Activated CD8-positive, alpha-beta T cell treated with anti-CD3 and anti-CD28 coated beads for 36 hours (primary cell): ENCODE measurements around the gene AIF1L. TPM values are rescaled to one million over a fixed set of nuclear protein-coding genes. Genes with fewer than 3 reads are reported as not detected.

ENCODE experiments used
- ATAC-seq: fragments of 200-7000 bp; cut with Tn5 transposase; one replicate; pipeline ENCODE4 v1.10.0; 2021; ENCODE audit warnings: mild to moderate bottlenecking, moderate library complexity
- CTCF ChIA-PET: fragments of 350-600 bp; sonication (Branson Sonifier 250); formaldehyde crosslinking; loops from one replicate; lab custom pipeline; 2021; ENCODE audit warnings: antibody characterized with exemption; lab: Charles Lee
- POLR2A ChIA-PET: fragments of 350-600 bp; sonication (Branson Sonifier 250); formaldehyde crosslinking; loops from one replicate; lab custom pipeline; 2021; ENCODE audit warnings: antibody characterized with exemption; lab: Charles Lee
- DNase-seq: peaks from one replicate; pipeline ENCODE4 v3.0.0-alpha.2; 2020
- H3K27ac Mint-ChIP-seq: one replicate; pipeline ENCODE4 v1.8.0; 2021; ENCODE audit warnings: mild to moderate bottlenecking, mixed read lengths
- H3K27me3 Mint-ChIP-seq: one replicate; pipeline ENCODE4 v1.8.0; 2021; ENCODE audit warnings: mixed read lengths
- H3K36me3 Mint-ChIP-seq: one replicate; pipeline ENCODE4 v1.8.0; 2021; ENCODE audit warnings: low read depth, mixed read lengths
- H3K4me1 Mint-ChIP-seq: one replicate; pipeline ENCODE4 v1.8.0; 2021; ENCODE audit warnings: low read depth, mixed read lengths
- H3K4me3 Mint-ChIP-seq: one replicate; pipeline ENCODE4 v1.8.0; 2021; ENCODE audit warnings: mild to moderate bottlenecking, moderate library complexity, mixed read lengths
- H3K9me3 Mint-ChIP-seq: one replicate; pipeline ENCODE4 v1.8.0; 2021; ENCODE audit warnings: mixed read lengths
- intact Hi-C: fragments of 100-400 bp; cut with micrococcal nuclease; formaldehyde crosslinking; loops from one replicate; pipeline ENCODE4 v1.10.0; 2022
- total RNA-seq, 2 experiments: library from RNA; stranded (reverse); gene quantifications; one replicate each; pipeline ENCODE4 v1.2.3, GENCODE V29; 2021
- TF ChIP-seq, protein P1 (sequence below): fragments of 200-600 bp; IDR thresholded peaks from one replicate; pipeline ENCODE4 v1.8.0; 2022; ENCODE audit warnings: antibody characterized with exemption, mild to moderate bottlenecking

The AIF1L gene
- total RNA-seq, 2 experiments from 2014 or later: 0.72 to 1.9 TPM

DNA sequence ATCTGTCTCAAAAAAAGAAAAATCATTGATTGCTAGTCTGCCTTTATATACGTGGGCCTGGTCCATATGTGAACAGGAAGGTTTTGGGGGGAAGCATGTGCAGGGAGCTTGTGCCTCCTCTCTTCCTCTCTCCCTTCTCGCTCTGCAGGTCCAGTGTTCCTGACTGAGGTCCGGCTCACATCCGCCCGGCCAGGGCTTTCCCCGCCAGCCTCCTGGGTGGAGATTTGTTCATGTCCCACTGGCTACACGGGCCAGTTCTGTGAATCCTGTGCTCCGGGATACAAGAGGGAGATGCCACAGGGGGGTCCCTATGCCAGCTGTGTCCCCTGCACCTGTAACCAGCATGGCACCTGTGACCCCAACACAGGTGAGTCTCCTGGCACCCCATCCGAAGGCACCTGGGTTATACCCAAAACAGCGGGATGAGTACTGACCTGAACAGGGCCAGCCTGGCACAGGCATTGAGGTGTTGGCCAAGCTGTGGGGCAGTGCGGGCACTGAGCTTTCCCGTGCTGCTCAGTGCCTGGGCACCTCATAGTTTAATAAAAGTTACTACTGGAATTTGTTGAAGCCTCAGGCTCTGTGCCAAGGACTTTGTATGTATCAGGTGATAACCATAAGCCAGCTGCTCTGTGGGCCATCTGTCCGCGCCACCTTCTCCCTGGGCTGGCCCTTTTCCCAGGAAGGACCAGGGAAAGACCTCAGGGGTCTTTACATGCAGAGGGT lies 39.4 kb upstream of the AIF1L start:
- TF ChIP-seq, protein P1, sequence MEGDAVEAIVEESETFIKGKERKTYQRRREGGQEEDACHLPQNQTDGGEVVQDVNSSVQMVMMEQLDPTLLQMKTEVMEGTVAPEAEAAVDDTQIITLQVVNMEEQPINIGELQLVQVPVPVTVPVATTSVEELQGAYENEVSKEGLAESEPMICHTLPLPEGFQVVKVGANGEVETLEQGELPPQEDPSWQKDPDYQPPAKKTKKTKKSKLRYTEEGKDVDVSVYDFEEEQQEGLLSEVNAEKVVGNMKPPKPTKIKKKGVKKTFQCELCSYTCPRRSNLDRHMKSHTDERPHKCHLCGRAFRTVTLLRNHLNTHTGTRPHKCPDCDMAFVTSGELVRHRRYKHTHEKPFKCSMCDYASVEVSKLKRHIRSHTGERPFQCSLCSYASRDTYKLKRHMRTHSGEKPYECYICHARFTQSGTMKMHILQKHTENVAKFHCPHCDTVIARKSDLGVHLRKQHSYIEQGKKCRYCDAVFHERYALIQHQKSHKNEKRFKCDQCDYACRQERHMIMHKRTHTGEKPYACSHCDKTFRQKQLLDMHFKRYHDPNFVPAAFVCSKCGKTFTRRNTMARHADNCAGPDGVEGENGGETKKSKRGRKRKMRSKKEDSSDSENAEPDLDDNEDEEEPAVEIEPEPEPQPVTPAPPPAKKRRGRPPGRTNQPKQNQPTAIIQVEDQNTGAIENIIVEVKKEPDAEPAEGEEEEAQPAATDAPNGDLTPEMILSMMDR: no peak
- ChIA-PET CTCF (interaction anchor here (0.6 to 3.6 kb wide), 16 partner anchors 10 to 279 kb away, joined by 3 to 26 read pairs (median 4); no protein-coding TSS in a partner anchor), POLR2A (no interaction called here)
- no peaks in the 10 kb centered on the region for H3K27me3 Mint-ChIP-seq
- ATAC-seq (no peak), DNase-seq (no peak)
- H3K4me3 Mint-ChIP-seq: no peak overlapping the region
- intact Hi-C loops: loop anchor here (5.0 kb wide), 1 partner anchor 280 kb away; no protein-coding TSS in a partner anchor
- H3K36me3 Mint-ChIP-seq: no peaks in the 10 kb centered on the region
- no peaks in the 10 kb centered on the region for H3K9me3 Mint-ChIP-seq
- no peak overlapping the region for H3K27ac Mint-ChIP-seq
- no peaks in the 10 kb centered on the region for H3K4me1 Mint-ChIP-seq

- POLR2A ChIA-PET: no interaction called here
- CTCF ChIA-PET: interaction anchor here (0.9 to 1.2 kb wide), 2 partner anchors 15 to 289 kb away, joined by 3 read pairs; no protein-coding TSS in a partner anchor
- ATAC-seq: no peak
- H3K4me1 Mint-ChIP-seq: no peaks in the 10 kb centered on the region
- H3K36me3 Mint-ChIP-seq: no peaks in the 10 kb centered on the region
- no peak overlapping the region for H3K27ac Mint-ChIP-seq
- DNase-seq: no peak
- H3K4me3 Mint-ChIP-seq: no peak overlapping the region
- no peaks in the 10 kb centered on the region for H3K9me3 Mint-ChIP-seq
- TF ChIP-seq, protein P1: no peak
- H3K27me3 Mint-ChIP-seq: no peaks in the 10 kb centered on the region
- intact Hi-C loops: no loop called here
Observed at GRCh38 chr9:131060900-131061630, 35.3 kb upstream of the AIF1L start.

DNA sequence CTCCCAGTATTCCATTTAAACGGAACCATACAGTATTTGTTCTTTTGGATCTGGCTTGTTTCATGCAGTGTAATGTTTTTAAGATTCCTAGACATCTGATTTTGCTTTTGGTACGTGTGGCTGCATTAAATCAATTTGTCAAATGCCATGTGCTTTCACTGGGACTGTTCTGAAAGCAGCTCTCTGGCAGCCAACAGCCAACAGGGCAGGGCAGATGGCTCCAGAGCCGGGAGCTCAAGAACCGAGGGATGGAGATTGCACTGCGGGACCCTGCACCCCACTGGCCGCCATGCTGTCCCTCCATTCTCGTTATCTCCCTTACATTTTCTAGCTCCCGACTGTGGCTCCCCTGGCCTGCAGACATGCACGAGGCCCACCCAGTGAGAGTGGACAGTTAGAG lies 33.4 kb upstream of the AIF1L start:
- CTCF ChIA-PET: interaction anchor here (0.6 to 1.5 kb wide), 3 partner anchors 16 to 274 kb away, joined by 3 read pairs; no protein-coding TSS in a partner anchor
- no peak for DNase-seq
- Mint-ChIP-seq H3K27me3 (no peaks in the 10 kb centered on the region), H3K4me1 (no peaks in the 10 kb centered on the region), H3K36me3 (no peaks in the 10 kb centered on the region), H3K4me3 (no peak overlapping the region), H3K27ac (no peak overlapping the region), H3K9me3 (no peaks in the 10 kb centered on the region)
- ATAC-seq: no peak
- TF ChIP-seq, protein P1: no peak
- POLR2A ChIA-PET: interaction anchor here (1.4 kb wide), 1 partner anchor 35 kb away, joined by 3 read pairs; no protein-coding TSS in a partner anchor
- intact Hi-C loops: no loop called here

- Mint-ChIP-seq H3K4me3 (no peak overlapping the region), H3K27ac (no peak overlapping the region), H3K36me3 (no peaks in the 10 kb centered on the region), H3K4me1 (no peaks in the 10 kb centered on the region), H3K27me3 (no peaks in the 10 kb centered on the region), H3K9me3 (no peaks in the 10 kb centered on the region)
- TF ChIP-seq, protein P1: no peak
- CTCF ChIA-PET: no interaction called here
- intact Hi-C loops: no loop called here
- ATAC-seq (no peak), DNase-seq (no peak)
- POLR2A ChIA-PET: no interaction called here
Observed at GRCh38 chr9:131065599-131065998, 30.7 kb upstream of the AIF1L start.

- DNase-seq (no peak), ATAC-seq (no peak)
- H3K4me3 Mint-ChIP-seq: no peak overlapping the region
- intact Hi-C loops: no loop called here
- TF ChIP-seq, protein P1: no peak
- CTCF ChIA-PET: no interaction called here
- H3K27ac Mint-ChIP-seq: no peak overlapping the region
- H3K4me1 Mint-ChIP-seq: no peaks in the 10 kb centered on the region
- H3K36me3 Mint-ChIP-seq: no peaks in the 10 kb centered on the region
- POLR2A ChIA-PET: no interaction called here
- no peaks in the 10 kb centered on the region for H3K27me3 Mint-ChIP-seq
- H3K9me3 Mint-ChIP-seq: no peaks in the 10 kb centered on the region
Observed at GRCh38 chr9:131067625-131068024, 28.7 kb upstream of the AIF1L start.
